Right lobe of liver (tissue), 6 donors: ENCODE data around the gene RGS14. TPM values are rescaled to one million over a fixed set of nuclear protein-coding genes. Genes with fewer than 3 reads are reported as not detected.
A peak's percentile ranks its signal among the peaks of the same experiment; 100 is the strongest.

Source experiments
- ATAC-seq, 4 donors: fragments of 200-7000 bp; cut with Tn5 transposase; one replicate each; pipeline ENCODE4 v1.9.1; 2020; ENCODE audit warnings: mild to moderate bottlenecking in 4 of 4, moderate library complexity in 4 of 4
- DNase-seq, 3 donors: peaks; one replicate each; pipeline ENCODE4 v3.0.0-alpha.2; 2020
- H3K27ac ChIP-seq, 3 donors: fragments of 200-600 bp; one replicate each; pipeline ENCODE4 v1.8.0; 2022
- H3K27me3 ChIP-seq, 2 donors: fragments of 200-600 bp; one replicate each; pipeline ENCODE4 v1.8.0; 2022
- H3K36me3 ChIP-seq, 4 donors: fragments of 200-600 bp; sonication (generic) in 1 of 4; one replicate each; pipeline versions ENCODE4 v1.5.1 to v1.8.0; 2017 to 2022; ENCODE audit warnings: control low read depth in 1 of 4
- H3K4me1 ChIP-seq, 4 donors: fragments of 200-600 bp; sonication (generic) in 1 of 4; one replicate each; pipeline versions ENCODE4 v1.5.1 to v1.8.0; 2017 to 2022; ENCODE audit warnings: control low read depth in 1 of 4
- H3K4me3 ChIP-seq, 3 donors: fragments of 200-600 bp; one replicate each; pipeline ENCODE4 v1.8.0; 2022
- H3K9me3 ChIP-seq, 4 donors: fragments of 200-600 bp; sonication (generic) in 1 of 4; one replicate each; pipeline versions ENCODE4 v1.5.1 to v1.8.0; 2017 to 2022; ENCODE audit warnings: control low read depth in 1 of 4
- POLR2A ChIP-seq: fragments of 450-650 bp; IDR thresholded peaks from one replicate; pipeline ENCODE4 v1.6.1; 2017; ENCODE audit warnings: antibody characterized with exemption, mild to moderate bottlenecking
- WGBS: methylation state at CpG from one replicate; pipeline ENCODE4 v1.1.6; 2018; ENCODE audit warnings: low coverage, low lambda C conversion rate; ENCODE audit not compliant: insufficient coverage; ENCODE audit errors: missing lambda C conversion rate; 5-methylcytosine and 5-hydroxymethylcytosine counted together
- intact Hi-C, 2 donors: fragments of 100-400 bp; cut with DNase I; formaldehyde crosslinking; loops; one replicate each; pipeline versions ENCODE4 v1.11.2 to v1.14.1; 2022
- total RNA-seq, 6 experiments: library from RNA; depleted of rRNA in 2 of 6; stranded (reverse); fragments of >200 nt in 2 of 6; fragmentation: NEBNext Ultra II Directional in 3 of 6; extraction: Animal tissue kit (Norgen Biotek cat#: 25700) in 3 of 6; gene quantifications; one replicate each; pipeline versions ENCODE4 v1.1.0 to v1.2.4, GENCODE V29; 2016 to 2023
- TF ChIP-seq, protein P1 (sequence below), 4 donors: fragments of 200-600 bp in 3 of 4; fragments of 450-650 bp in 1 of 4; IDR thresholded peaks; one replicate each; pipeline versions ENCODE4 v1.5.1 to v1.8.0; 2016 to 2022; ENCODE audit warnings: antibody characterized with exemption in 4 of 4, mild to moderate bottlenecking in 2 of 4
- donor health status: DM: no; HTN: yes; CAD: no.
- donor health status: DM: no; HTN: no; CAD: no.
- donor health status: DM: no; HTN: no; CAD: no.
- donor health status: DM: no; HTN: yes; CAD: no.
- donor health status: DM: no; HTN: yes; CAD: no.

The RGS14 gene
- total RNA-seq, 6 experiments from 2014 or later: 29.2 to 43.1 (median 35.2) TPM

DNA sequence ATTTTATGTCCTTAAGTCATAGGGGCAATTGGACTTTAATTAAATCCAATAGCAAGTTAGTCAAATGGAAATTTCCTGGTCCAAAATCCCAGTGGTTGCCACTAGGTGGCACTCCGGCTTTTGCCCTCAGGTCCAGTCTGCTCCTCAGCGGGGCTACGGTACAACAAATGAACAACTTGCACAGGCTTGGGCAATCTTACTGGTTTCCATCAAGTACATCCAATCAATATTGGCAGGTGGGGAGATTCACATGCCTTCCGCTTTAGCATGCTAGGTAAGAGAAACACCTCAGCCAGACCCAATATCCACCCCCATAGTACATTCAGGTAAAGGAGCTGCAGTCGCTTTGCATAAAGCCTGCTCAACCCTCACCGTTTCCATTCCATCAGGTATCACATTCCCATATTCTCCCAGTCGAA lies 39.8 kb upstream of the RGS14 start:
- DNase-seq (peak; percentile 76 to 87 (median 83)), ATAC-seq (peak; percentile 87 to 96 (median 90))
- H3K36me3 ChIP-seq: no peaks in the 10 kb centered on the region
- H3K27me3 ChIP-seq: no peaks in the 10 kb centered on the region
- no peaks in the 10 kb centered on the region for H3K9me3 ChIP-seq
- intact Hi-C loops: loop anchor here (10.0 kb wide), 2 partner anchors 67 to 137 kb away; partner anchors contain the start of gene SLC34A1 (in 1 of the 2)
- TF ChIP-seq POLR2A: no peak
- TF ChIP-seq, protein P1, sequence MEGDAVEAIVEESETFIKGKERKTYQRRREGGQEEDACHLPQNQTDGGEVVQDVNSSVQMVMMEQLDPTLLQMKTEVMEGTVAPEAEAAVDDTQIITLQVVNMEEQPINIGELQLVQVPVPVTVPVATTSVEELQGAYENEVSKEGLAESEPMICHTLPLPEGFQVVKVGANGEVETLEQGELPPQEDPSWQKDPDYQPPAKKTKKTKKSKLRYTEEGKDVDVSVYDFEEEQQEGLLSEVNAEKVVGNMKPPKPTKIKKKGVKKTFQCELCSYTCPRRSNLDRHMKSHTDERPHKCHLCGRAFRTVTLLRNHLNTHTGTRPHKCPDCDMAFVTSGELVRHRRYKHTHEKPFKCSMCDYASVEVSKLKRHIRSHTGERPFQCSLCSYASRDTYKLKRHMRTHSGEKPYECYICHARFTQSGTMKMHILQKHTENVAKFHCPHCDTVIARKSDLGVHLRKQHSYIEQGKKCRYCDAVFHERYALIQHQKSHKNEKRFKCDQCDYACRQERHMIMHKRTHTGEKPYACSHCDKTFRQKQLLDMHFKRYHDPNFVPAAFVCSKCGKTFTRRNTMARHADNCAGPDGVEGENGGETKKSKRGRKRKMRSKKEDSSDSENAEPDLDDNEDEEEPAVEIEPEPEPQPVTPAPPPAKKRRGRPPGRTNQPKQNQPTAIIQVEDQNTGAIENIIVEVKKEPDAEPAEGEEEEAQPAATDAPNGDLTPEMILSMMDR (IDR thresholded peaks at IDR 0.05): peak; percentile 90 to 95 (median 92)
- peaks cover 0 to 7% (median 3%) of the 10 kb centered on the region in 4 donors for H3K4me1 ChIP-seq
- WGBS: 0% methylated on average over 3 of the region's 7 CpGs
- no peak overlapping the region for H3K4me3 ChIP-seq
- H3K27ac ChIP-seq: no peak overlapping the region

DNA sequence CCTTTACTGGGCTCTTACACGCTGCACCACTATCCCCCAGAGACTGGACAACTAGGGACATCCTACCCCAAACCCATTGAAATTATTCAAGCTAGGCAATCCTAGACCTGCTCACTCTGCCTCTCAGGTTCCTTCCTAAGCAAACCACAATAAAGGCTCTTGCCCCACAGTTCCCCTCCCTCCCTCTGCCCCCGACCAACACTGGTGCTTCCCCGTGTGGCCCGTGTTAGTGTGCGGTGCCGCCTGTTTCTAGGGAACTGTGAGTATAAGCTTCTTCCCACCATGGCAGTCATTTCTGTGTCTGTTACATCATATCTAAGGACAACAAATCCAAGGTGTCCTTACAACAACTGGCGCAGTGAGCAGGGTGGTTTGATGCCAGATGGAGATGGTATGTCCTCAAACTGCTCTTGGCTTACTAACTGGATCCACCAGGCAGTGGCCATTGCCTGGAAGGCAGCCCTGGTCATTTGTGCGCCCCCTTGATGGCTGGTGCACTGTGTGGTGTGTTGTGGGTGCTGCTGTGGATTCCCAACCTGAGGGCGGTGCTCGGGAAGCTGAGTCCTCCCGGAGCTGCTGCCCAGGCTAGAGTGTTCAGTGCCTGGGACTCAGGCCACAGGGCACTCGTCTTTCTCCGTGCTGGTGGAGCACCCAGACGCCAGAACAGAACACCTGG lies 37.7 kb upstream of the RGS14 start:
- no peaks in the 10 kb centered on the region for H3K9me3 ChIP-seq
- ATAC-seq (no peak), DNase-seq (peak in 2 of 3 donors; percentile 18 to 60)
- WGBS: 66% methylated on average over 7 of the region's 14 CpGs
- H3K27me3 ChIP-seq: no peaks in the 10 kb centered on the region
- no peak overlapping the region for H3K27ac ChIP-seq
- TF ChIP-seq, protein P1 (IDR thresholded peaks at IDR 0.05): no peak
- no peak for TF ChIP-seq POLR2A
- no peak overlapping the region for H3K4me3 ChIP-seq
- H3K4me1 ChIP-seq: peaks cover 0 to 7% (median 3%) of the 10 kb centered on the region in 4 donors
- intact Hi-C loops: loop anchor here (10.0 kb wide), 2 partner anchors 65 to 135 kb away; partner anchors contain the start of gene SLC34A1 (in 1 of the 2)
- no peaks in the 10 kb centered on the region for H3K36me3 ChIP-seq

DNA sequence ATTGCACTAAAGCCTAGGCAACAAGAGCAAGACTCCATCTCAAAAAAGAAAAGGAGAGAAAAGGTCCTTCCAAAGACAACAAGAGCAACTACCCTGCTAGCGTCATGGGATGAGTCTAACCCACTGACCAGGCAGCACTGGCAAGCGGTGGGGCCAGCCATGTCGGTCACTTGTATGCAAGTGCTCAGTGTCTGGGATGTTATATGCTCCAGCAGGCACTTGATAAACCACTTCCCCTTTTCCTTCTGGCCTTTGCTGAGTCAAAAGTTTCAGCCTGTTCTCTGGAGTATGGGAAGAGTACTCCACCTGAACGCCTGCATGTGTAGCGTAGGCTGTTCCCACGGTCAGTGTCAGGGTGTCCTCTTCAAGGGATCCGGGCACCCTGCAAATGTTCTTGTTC lies 36.8 kb upstream of the RGS14 start:
- H3K4me1 ChIP-seq: peaks cover 0 to 12% (median 5%) of the 10 kb centered on the region in 4 donors
- WGBS: 86% methylated on average over 7 of the region's 7 CpGs
- H3K9me3 ChIP-seq: no peaks in the 10 kb centered on the region
- intact Hi-C loops: no loop called here
- TF ChIP-seq POLR2A: no peak
- TF ChIP-seq, protein P1 (IDR thresholded peaks at IDR 0.05): no peak
- DNase-seq (peak in 2 of 3 donors; percentile 20 to 23), ATAC-seq (peak in 2 of 4 donors; percentile 26 to 36)
- H3K36me3 ChIP-seq: no peaks in the 10 kb centered on the region
- H3K27me3 ChIP-seq: no peaks in the 10 kb centered on the region
- H3K4me3 ChIP-seq: no peak overlapping the region
- no peak overlapping the region for H3K27ac ChIP-seq

DNA sequence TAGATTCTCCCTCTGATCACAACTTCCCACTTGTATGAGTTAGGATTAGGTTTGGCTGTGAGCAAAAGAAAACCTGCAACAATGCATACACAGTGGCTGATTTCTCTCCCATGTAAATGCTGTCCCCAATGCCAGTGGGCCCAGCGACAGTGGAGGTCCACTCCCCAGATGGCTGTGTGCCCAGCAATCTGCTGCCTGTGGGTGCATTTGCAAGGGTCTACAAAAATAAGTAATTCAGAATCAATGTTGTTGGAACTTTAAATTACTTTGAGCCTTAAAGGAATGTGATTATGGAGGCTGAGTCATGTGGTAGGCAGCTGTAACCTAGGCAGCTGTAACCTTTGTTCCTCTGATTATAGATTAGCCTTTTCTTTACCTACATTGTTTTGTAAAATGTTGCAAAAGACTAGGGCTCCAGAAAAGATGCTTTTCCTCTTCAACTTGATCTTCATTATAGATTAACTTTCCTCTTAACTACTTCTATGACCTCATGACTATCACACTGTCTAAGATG lies 31.8 kb upstream of the RGS14 start:
- no peaks in the 10 kb centered on the region for H3K27me3 ChIP-seq
- TF ChIP-seq, protein P1 (IDR thresholded peaks at IDR 0.05): no peak
- no peak for TF ChIP-seq POLR2A
- intact Hi-C loops: no loop called here
- H3K4me1 ChIP-seq: peaks cover 0 to 12% (median 4%) of the 10 kb centered on the region in 4 donors
- no peak overlapping the region for H3K4me3 ChIP-seq
- H3K9me3 ChIP-seq: no peaks in the 10 kb centered on the region
- DNase-seq (peak in 1 of 3 donors; percentile 46), ATAC-seq (peak; percentile 37 to 71 (median 65))
- 57% methylated on average over 1 of the region's 1 CpG for WGBS
- peaks cover 0 to 10% (median 3%) of the 10 kb centered on the region in 4 donors for H3K36me3 ChIP-seq
- peak overlapping the region in 1 of 3 donors; percentile 42 for H3K27ac ChIP-seq
